Neuronal stem cell (in vitro differentiated cells): ENCODE data around the gene TRPM1.
A peak's percentile ranks its signal among the peaks of the same experiment; 100 is the strongest.

ENCODE experiments used
- DNase-seq: peaks from one replicate; pipeline ENCODE4 v3.0.0-alpha.2; 2013; ENCODE audit warnings: low spot score
- H2AFZ ChIP-seq: one replicate; pipeline ENCODE4 v1.6.1; 2013; ENCODE audit warnings: mild to moderate bottlenecking, low read length, inconsistent platforms
- H2AK5ac ChIP-seq: 2 replicates; pipeline ENCODE4 v1.6.1; 2013; ENCODE audit warnings: low read depth, mild to moderate bottlenecking, inconsistent platforms, low read length, moderate library complexity, mixed read lengths
- H2BK120ac ChIP-seq: 2 replicates; pipeline ENCODE4 v1.6.1; 2013; ENCODE audit warnings: low read depth, mild to moderate bottlenecking, inconsistent platforms, low read length, moderate library complexity, mixed read lengths
- H2BK12ac ChIP-seq: one replicate; pipeline ENCODE4 v1.6.1; 2013; ENCODE audit warnings: low read length, inconsistent platforms
- H2BK15ac ChIP-seq: 2 replicates; pipeline ENCODE4 v1.6.1; 2013; ENCODE audit warnings: mild to moderate bottlenecking, low read length, inconsistent platforms, mixed read lengths
- H2BK5ac ChIP-seq: one replicate; pipeline ENCODE4 v1.6.1; 2013; ENCODE audit warnings: inconsistent platforms, mild to moderate bottlenecking, low read length, moderate library complexity
- H3K14ac ChIP-seq: one replicate; pipeline ENCODE4 v1.6.1; 2013; ENCODE audit warnings: low read length, inconsistent platforms
- H3K18ac ChIP-seq: 2 replicates; pipeline ENCODE4 v1.6.1; 2013; ENCODE audit warnings: low read length, inconsistent platforms
- H3K23ac ChIP-seq: 2 replicates; pipeline ENCODE4 v1.6.1; 2013; ENCODE audit warnings: low read depth, mild to moderate bottlenecking, mixed read lengths, low read length, inconsistent platforms; ENCODE audit not compliant: poor library complexity
- H3K27ac ChIP-seq: replicated peaks from 3 replicates; pipeline ENCODE4 v1.5.1; 2013; ENCODE audit warnings: low read length, inconsistent platforms
- H3K27me3 ChIP-seq, 3 experiments: 2 replicates each; pipeline ENCODE4 v1.6.1; 2013; ENCODE audit warnings: low read length in 3 of 3, mild to moderate bottlenecking in 2 of 3, inconsistent platforms in 1 of 3, low read depth in 1 of 3, mixed read lengths in 1 of 3, moderate library complexity in 1 of 3; ENCODE audit not compliant: control insufficient read depth in 3 of 3, insufficient read depth in 3 of 3
- H3K36me3 ChIP-seq, 2 donors: replicated peaks in 1 of 2; 2 replicates each; pipeline ENCODE4 v1.6.1; 2013; ENCODE audit warnings: low read length in 2 of 2; ENCODE audit not compliant: control insufficient read depth in 2 of 2, insufficient read depth in 2 of 2
- H3K4ac ChIP-seq: 2 replicates; pipeline ENCODE4 v1.6.1; 2013; ENCODE audit warnings: inconsistent platforms, mild to moderate bottlenecking, low read length, moderate library complexity
- H3K4me1 ChIP-seq, 2 donors: 1 replicate in 1 of 2; 2 replicates in 1 of 2; pipeline ENCODE4 v1.6.1; 2013; ENCODE audit warnings: low read length in 2 of 2, low read depth in 1 of 2; ENCODE audit not compliant: control insufficient read depth in 2 of 2, insufficient read depth in 1 of 2
- H3K4me2 ChIP-seq: one replicate; pipeline ENCODE4 v1.6.1; 2013; ENCODE audit warnings: mild to moderate bottlenecking, low read length, inconsistent platforms; ENCODE audit not compliant: insufficient read depth, poor library complexity, severe bottlenecking
- H3K4me3 ChIP-seq, 2 donors: 2 replicates each; pipeline ENCODE4 v1.5.1; 2013; ENCODE audit warnings: low read length in 2 of 2, mild to moderate bottlenecking in 2 of 2, inconsistent platforms in 1 of 2, moderate library complexity in 1 of 2
- H3K79me1 ChIP-seq: one replicate; pipeline ENCODE4 v1.6.1; 2013; ENCODE audit warnings: low read depth, mild to moderate bottlenecking, inconsistent platforms, low read length, moderate library complexity
- H3K9ac ChIP-seq: one replicate; pipeline ENCODE4 v1.6.1; 2013; ENCODE audit warnings: mild to moderate bottlenecking, low read depth, low read length, inconsistent platforms; ENCODE audit not compliant: poor library complexity
- H3K9me3 ChIP-seq, 2 donors: replicated peaks in 1 of 2; 2 replicates each; pipeline versions ENCODE3 to v1.6.1; 2013; ENCODE audit warnings: low read length in 2 of 2, mild to moderate bottlenecking in 2 of 2, inconsistent platforms in 1 of 2, low read depth in 1 of 2, mixed read lengths in 1 of 2, moderate library complexity in 1 of 2; ENCODE audit not compliant: control insufficient read depth in 2 of 2, insufficient read depth in 1 of 2
- H4K8ac ChIP-seq: one replicate; pipeline ENCODE4 v1.6.1; 2013; ENCODE audit warnings: low read depth, mild to moderate bottlenecking, inconsistent platforms, low read length, moderate library complexity
- H4K91ac ChIP-seq: one replicate; pipeline ENCODE4 v1.6.1; 2013; ENCODE audit warnings: low read length, low read depth, mild to moderate bottlenecking, inconsistent platforms; ENCODE audit not compliant: poor library complexity
- WGBS, 2 donors: extraction: QIAGEN DNeasy Blood & Tissue Kit; methylation state at CpG; one replicate each; pipeline ENCODE4 v1.1.7; 2013; ENCODE audit warnings: missing lambda C conversion rate in 2 of 2, mixed read lengths in 1 of 2; ENCODE audit not compliant: insufficient read length in 2 of 2, insufficient replicate concordance in 1 of 2; ENCODE audit errors: extremely low coverage in 2 of 2; 5-methylcytosine and 5-hydroxymethylcytosine counted together

The TRPM1 gene

DNA sequence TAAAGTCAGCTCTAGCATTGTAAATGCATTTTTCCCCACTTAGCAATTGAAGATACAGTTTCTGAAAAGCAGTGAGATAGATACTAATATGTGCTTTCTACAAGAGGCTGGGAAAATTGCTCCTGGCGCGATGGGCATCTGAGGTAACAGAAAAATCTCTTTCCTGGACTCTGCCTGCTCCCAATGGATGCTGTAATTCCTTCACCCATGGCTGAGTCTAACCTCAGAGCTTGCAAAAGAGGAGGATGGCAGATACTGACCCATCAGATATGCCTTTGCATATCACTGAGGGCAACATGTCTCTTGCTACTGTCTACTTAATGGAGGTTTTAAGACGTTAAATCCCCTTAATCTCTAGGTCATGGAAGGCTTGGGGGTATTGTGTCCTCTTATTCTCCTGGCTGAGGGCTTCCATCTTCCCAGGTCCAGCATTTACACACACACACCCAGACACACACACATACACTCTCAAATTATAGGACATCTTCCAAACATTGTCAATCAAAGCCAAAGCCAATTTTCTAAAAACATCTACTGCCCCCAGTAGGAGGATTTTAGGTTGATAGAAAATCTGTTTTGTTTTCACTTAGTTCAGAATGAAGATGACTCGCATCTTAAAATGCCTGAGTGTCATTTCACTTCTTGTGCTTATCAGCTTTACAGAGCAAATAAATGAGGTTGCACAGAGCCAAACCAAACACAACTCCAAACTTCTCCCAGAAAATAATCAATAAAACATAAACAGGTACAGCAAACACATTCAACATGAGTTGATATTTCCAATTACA is 2.4 kb downstream of the TRPM1 start:
- Histone ChIP-seq H3K79me1 (no peaks in the 10 kb centered on the region), H4K91ac (no peak overlapping the region), H2AK5ac (no peak overlapping the region), H2BK12ac (no peak overlapping the region), H2BK5ac (no peak overlapping the region), H3K27me3 (peaks cover 0 to 6% (median 0%) of the 10 kb centered on the region in 3 experiments), H3K27ac (no peak overlapping the region), H3K23ac (no peak overlapping the region), H3K4me3 (no peak overlapping the region), H2AFZ (no peak overlapping the region), H3K9ac (no peak overlapping the region), H3K14ac (no peak overlapping the region), H3K4ac (no peak overlapping the region), H2BK15ac (no peak overlapping the region), H3K36me3 (no peaks in the 10 kb centered on the region), H3K4me2 (no peak overlapping the region), H3K18ac (no peak overlapping the region), H4K8ac (no peak overlapping the region), H3K9me3 (no peaks in the 10 kb centered on the region), H2BK120ac (no peak overlapping the region), H3K4me1 (peaks cover 0 to 19% of the 10 kb centered on the region in 2 donors)
- DNase-seq = no peak
- no CpG with 5 or more reads among the region's 4 CpGs for WGBS, 2 donors

DNA sequence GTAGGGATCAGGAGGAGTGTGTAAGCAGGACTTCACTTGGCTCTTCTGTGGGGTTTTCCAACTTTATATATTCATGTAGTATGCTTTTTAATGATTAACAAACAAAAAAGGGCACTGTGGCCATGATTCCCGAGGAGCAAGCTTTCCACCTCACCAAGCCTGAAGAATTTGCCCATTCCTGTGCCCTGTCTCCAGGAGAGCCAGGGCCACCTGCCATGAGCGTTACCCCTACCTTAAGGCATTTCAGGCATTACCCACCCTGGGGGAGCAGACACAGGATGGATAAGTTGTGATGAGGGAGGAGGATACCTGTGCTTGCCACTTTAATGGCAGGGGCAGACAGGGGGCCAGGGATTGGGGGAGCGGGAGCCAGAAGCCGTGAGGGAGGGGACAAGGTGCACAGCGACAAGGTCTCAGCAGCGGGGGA is 3.0 kb downstream of the TRPM1 start:
- H3K4me2 ChIP-seq = no peak overlapping the region
- no peak overlapping the region for H3K4me3 ChIP-seq
- no CpG with 5 or more reads among the region's 6 CpGs for WGBS, 2 donors
- H2BK15ac ChIP-seq = no peak overlapping the region
- H3K36me3 ChIP-seq = no peaks in the 10 kb centered on the region
- H3K79me1 ChIP-seq = no peaks in the 10 kb centered on the region
- H2AFZ ChIP-seq = no peak overlapping the region
- H3K4me1 ChIP-seq = peaks cover 0 to 19% of the 10 kb centered on the region in 2 donors
- peaks cover 0 to 6% (median 0%) of the 10 kb centered on the region in 3 experiments for H3K27me3 ChIP-seq
- H2AK5ac ChIP-seq = no peak overlapping the region
- DNase-seq = no peak
- no peak overlapping the region for H4K8ac ChIP-seq
- no peak overlapping the region for H2BK5ac ChIP-seq
- no peak overlapping the region for H3K14ac ChIP-seq
- H3K18ac ChIP-seq = no peak overlapping the region
- no peak overlapping the region for H4K91ac ChIP-seq
- H3K27ac ChIP-seq = no peak overlapping the region
- H2BK12ac ChIP-seq = no peak overlapping the region
- no peak overlapping the region for H3K9ac ChIP-seq
- no peak overlapping the region for H3K23ac ChIP-seq
- H3K9me3 ChIP-seq = no peaks in the 10 kb centered on the region
- H2BK120ac ChIP-seq = no peak overlapping the region
- no peak overlapping the region for H3K4ac ChIP-seq

DNA sequence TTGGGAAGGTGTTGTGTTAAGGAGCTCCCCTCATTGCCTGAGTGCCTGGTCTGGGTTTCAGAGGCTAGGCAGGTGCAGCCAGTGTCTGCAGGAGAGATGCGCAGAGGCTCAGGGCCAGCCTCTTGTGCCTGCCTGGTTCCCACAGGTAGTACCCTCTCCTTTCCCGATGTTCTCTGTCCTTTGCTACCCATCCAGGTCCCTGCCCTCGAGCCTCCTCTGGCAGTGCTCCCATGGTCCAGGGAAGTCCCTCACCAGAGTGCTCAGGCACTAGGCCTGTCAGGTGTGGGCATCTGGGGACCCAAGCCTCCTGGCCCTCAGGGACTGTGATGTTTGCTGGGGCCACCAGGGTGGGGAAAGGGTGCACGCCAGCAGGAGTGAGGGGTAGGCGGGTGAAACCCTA is 5.0 kb downstream of the TRPM1 start:
- H2AFZ ChIP-seq = no peak overlapping the region
- no peak overlapping the region for H4K91ac ChIP-seq
- H3K36me3 ChIP-seq = no peaks in the 10 kb centered on the region
- no peak overlapping the region for H3K4me2 ChIP-seq
- peak overlapping the region in 1 of 2 donors; percentile 14 for H3K4me3 ChIP-seq
- no peak overlapping the region for H2BK5ac ChIP-seq
- no peak overlapping the region for H3K23ac ChIP-seq
- DNase-seq = no peak
- WGBS, 2 donors = no CpG with 5 or more reads among the region's 5 CpGs
- H3K4ac ChIP-seq = no peak overlapping the region
- H3K79me1 ChIP-seq = no peaks in the 10 kb centered on the region
- no peak overlapping the region for H2BK120ac ChIP-seq
- no peak overlapping the region for H3K9ac ChIP-seq
- peak overlapping the region; percentile 44 for H3K18ac ChIP-seq
- no peak overlapping the region for H4K8ac ChIP-seq
- no peaks in the 10 kb centered on the region for H3K9me3 ChIP-seq
- H2BK12ac ChIP-seq = no peak overlapping the region
- H2BK15ac ChIP-seq = no peak overlapping the region
- H3K14ac ChIP-seq = peak overlapping the region; percentile 39
- peaks cover 0 to 6% (median 0%) of the 10 kb centered on the region in 3 experiments for H3K27me3 ChIP-seq
- H2AK5ac ChIP-seq = peak overlapping the region; percentile 65
- H3K4me1 ChIP-seq = peaks cover 0 to 8% of the 10 kb centered on the region in 2 donors
- H3K27ac ChIP-seq = no peak overlapping the region

DNA sequence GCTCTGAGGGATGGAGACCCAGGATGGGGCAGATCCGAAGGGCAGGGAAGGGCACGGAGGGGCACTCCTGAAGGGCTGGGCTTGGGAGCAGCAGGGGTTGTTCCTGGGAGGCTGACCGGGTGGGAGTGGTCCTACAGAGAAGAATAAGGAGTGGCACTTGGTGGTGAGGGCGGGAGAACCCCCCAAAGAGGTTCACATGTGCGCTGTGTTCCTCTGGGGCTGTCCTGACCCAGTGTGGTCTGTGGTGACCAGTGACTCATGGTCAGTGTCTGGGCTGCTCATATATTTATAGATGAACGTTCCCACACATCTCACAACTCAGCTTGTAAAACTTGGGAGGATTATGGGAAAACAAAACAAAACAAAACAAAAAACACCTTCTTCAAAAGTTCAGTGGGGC is 10.0 kb downstream of the TRPM1 start:
- no peak overlapping the region for H3K14ac ChIP-seq
- H2BK12ac ChIP-seq = no peak overlapping the region
- no peak overlapping the region for H2BK15ac ChIP-seq
- H3K27ac ChIP-seq = no peak overlapping the region
- no peak overlapping the region for H4K91ac ChIP-seq
- no peak overlapping the region for H2BK5ac ChIP-seq
- H3K4me3 ChIP-seq = no peak overlapping the region
- H4K8ac ChIP-seq = no peak overlapping the region
- no peak overlapping the region for H3K4me2 ChIP-seq
- H3K79me1 ChIP-seq = no peaks in the 10 kb centered on the region
- peak overlapping the region; percentile 48 for H3K18ac ChIP-seq
- no peak overlapping the region for H2AK5ac ChIP-seq
- H3K4me1 ChIP-seq = no peaks in the 10 kb centered on the region
- no peak for DNase-seq
- H3K36me3 ChIP-seq = no peaks in the 10 kb centered on the region
- no peak overlapping the region for H2AFZ ChIP-seq
- H3K9ac ChIP-seq = no peak overlapping the region
- no peak overlapping the region for H3K23ac ChIP-seq
- no peak overlapping the region for H2BK120ac ChIP-seq
- no peak overlapping the region for H3K4ac ChIP-seq
- no peaks in the 10 kb centered on the region for H3K27me3 ChIP-seq
- no peaks in the 10 kb centered on the region for H3K9me3 ChIP-seq
- WGBS, 2 donors = no CpG with 5 or more reads among the region's 6 CpGs
